Colonic mucosa (tissue), 4 donors: Measurements from ENCODE around the gene ZMPSTE24. TPM values are rescaled to one million over a fixed set of nuclear protein-coding genes. Genes with fewer than 3 reads are reported as not detected.

Source experiments
- DNase-seq: peaks from one replicate; pipeline ENCODE4 v3.0.0-alpha.2; 2020
- H3K27ac ChIP-seq: fragments of 200-600 bp; one replicate; pipeline ENCODE4 v1.8.0; 2021
- H3K27me3 ChIP-seq: fragments of 200-600 bp; one replicate; pipeline ENCODE4 v1.8.0; 2021
- H3K36me3 ChIP-seq: fragments of 200-600 bp; one replicate; pipeline ENCODE4 v1.8.0; 2021
- H3K4me1 ChIP-seq: fragments of 200-600 bp; one replicate; pipeline ENCODE4 v1.8.0; 2021; ENCODE audit warnings: mild to moderate bottlenecking
- H3K4me3 ChIP-seq: fragments of 200-600 bp; one replicate; pipeline ENCODE4 v1.8.0; 2021
- H3K9ac ChIP-seq, 2 donors: one replicate each; pipeline ENCODE4 v1.7.0; 2013; ENCODE audit warnings: control low read depth in 2 of 2, low read depth in 2 of 2, low read length in 2 of 2
- H3K9me3 ChIP-seq: fragments of 200-600 bp; one replicate; pipeline ENCODE4 v1.8.0; 2021
- intact Hi-C: fragments of 100-400 bp; cut with DNase I; formaldehyde crosslinking; loops from one replicate; pipeline ENCODE4 v1.14.1; 2022
- total RNA-seq, 2 donors: library from RNA; stranded (reverse); fragmentation: NEBNext Ultra II Directional in 1 of 2; extraction: Animal tissue kit (Norgen Biotek cat#: 25700) in 1 of 2; gene quantifications; one replicate each; pipeline ENCODE4 v1.2.1, GENCODE V29; 2021
- TF ChIP-seq, protein P1 (sequence below): fragments of 200-600 bp; IDR thresholded peaks from one replicate; pipeline ENCODE4 v1.8.0; 2022; ENCODE audit warnings: antibody characterized with exemption, mild to moderate bottlenecking
- donor health status: healthy.
- donor health status: DM: no; HTN: no; CAD: no.
- donor health status: DM: no; HTN: no; CAD: no.

Gene ZMPSTE24
- total RNA-seq, 2 donors from 2014 or later = 49.7 to 62.8 TPM

DNA sequence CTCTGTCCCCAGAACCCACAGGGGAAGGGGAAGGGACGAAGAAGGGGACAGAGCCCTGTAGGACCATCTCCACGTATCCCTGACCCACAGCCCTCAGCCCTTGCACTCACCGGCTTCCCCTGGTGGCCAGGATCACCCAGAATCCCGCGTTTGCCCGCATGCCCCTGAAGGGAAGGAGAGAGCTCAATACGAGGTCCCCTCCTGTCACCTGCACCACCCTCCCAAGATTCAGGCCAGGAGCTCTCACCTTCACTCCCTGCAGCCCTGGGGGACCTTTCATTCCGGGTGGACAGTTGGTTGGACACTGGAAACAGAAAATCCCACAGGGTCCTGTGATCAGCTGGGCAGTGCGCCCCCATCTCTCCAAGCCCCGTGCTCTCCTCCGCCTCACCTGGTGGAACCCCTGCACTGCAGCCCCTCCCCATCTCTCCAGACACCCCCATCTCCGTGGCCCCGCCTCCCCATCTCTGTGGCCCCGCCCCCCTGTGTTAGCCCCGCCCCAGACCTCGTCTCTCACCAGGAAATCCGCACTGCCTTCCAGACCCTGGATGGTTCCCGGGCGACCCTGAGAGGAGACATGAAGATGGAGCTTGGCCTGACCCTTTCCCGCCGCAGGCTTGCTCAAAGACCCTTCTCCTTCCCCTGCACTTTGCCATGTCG is 53.1 kb downstream of the ZMPSTE24 start:
- no peak overlapping the region for H3K27ac ChIP-seq
- H3K9ac ChIP-seq = no peak overlapping the region
- H3K4me3 ChIP-seq = no peak overlapping the region
- intact Hi-C loops = no loop called here
- peaks cover 7% of the 10 kb centered on the region for H3K27me3 ChIP-seq
- H3K9me3 ChIP-seq = no peaks in the 10 kb centered on the region
- DNase-seq = no peak
- TF ChIP-seq, protein P1, sequence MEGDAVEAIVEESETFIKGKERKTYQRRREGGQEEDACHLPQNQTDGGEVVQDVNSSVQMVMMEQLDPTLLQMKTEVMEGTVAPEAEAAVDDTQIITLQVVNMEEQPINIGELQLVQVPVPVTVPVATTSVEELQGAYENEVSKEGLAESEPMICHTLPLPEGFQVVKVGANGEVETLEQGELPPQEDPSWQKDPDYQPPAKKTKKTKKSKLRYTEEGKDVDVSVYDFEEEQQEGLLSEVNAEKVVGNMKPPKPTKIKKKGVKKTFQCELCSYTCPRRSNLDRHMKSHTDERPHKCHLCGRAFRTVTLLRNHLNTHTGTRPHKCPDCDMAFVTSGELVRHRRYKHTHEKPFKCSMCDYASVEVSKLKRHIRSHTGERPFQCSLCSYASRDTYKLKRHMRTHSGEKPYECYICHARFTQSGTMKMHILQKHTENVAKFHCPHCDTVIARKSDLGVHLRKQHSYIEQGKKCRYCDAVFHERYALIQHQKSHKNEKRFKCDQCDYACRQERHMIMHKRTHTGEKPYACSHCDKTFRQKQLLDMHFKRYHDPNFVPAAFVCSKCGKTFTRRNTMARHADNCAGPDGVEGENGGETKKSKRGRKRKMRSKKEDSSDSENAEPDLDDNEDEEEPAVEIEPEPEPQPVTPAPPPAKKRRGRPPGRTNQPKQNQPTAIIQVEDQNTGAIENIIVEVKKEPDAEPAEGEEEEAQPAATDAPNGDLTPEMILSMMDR = no peak
- H3K36me3 ChIP-seq = no peaks in the 10 kb centered on the region
- H3K4me1 ChIP-seq = peaks cover 11% of the 10 kb centered on the region

DNA sequence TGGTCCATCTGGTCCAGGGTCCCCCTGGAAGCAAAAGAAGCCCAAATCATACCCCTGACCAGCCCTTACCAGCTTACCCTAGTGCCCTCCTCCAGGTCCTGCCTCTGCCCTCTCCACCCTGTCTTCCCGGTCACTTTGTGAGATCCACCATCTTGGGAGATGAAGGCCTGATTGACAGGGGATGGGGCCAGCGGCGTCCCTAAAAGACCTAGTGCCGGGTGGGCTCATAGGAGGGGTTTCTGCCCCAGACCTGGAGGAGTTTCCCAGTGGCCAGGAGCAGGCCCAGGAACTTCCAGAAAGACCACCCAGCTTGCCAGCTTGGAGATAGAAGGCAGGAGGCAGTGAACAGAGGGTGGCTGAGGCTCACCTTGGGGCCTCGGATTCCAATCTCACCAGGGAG is 53.7 kb downstream of the ZMPSTE24 start:
- no peak overlapping the region for H3K27ac ChIP-seq
- H3K4me1 ChIP-seq = peaks cover 14% of the 10 kb centered on the region
- intact Hi-C loops = no loop called here
- no peak overlapping the region for H3K9ac ChIP-seq
- H3K36me3 ChIP-seq = no peaks in the 10 kb centered on the region
- no peak overlapping the region for H3K4me3 ChIP-seq
- peaks cover 13% of the 10 kb centered on the region for H3K27me3 ChIP-seq
- no peak for DNase-seq
- TF ChIP-seq, protein P1 = no peak
- no peaks in the 10 kb centered on the region for H3K9me3 ChIP-seq

DNA sequence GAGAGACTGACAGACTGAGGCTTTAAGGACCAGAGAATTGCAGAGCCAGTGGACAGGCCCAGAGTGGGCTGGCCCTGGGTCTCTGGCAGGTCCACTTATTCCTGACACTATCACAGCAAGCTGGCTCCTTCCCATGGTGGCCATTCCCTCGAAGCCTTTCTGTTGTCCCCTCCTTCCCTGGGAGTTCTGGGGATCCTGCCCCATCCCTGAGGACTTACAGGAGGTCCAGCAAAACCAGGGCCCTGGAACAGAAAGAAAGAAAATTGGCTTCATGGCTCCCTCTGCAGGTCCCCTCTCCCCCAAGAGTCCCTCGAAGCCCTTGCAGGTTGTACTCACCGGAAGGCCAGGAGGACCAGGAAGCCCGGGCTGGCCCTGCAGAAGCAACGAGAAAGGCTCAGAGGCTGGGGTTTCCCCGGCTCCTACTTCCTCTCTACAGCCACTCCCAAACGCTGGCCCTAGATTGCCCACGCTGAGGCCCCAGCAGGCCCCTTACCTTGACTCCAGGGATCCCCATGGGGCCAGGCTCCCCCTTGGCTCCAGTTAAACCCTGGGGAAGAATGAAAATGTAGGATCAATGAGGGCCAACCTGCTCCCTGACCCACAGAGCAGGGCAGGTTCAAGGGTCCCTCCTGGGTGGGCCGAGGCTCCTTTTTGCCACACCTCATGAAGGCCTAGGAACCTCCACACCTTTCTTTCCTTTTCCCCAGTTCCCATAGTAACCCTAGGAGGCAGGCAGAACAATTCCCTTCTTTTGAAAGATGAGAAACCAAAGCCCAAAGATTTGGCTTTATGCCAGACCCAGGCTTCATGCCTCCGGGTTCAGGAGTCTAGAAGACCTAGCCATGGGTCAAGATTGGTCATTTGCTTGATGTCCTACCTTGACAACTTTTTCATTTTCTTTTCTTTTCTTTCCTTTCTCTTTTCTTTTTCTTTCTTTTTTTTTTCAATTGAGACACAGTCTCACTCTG is 54.5 kb downstream of the ZMPSTE24 start:
- DNase-seq = peak; percentile 74
- TF ChIP-seq, protein P1 = no peak
- Histone ChIP-seq H3K4me1 (peaks cover 19% of the 10 kb centered on the region), H3K9me3 (no peaks in the 10 kb centered on the region), H3K36me3 (no peaks in the 10 kb centered on the region), H3K27me3 (peaks cover 21% of the 10 kb centered on the region), H3K4me3 (no peak overlapping the region), H3K27ac (no peak overlapping the region), H3K9ac (peak overlapping the region in 1 of 2 donors; percentile 29)
- intact Hi-C loops = no loop called here

DNA sequence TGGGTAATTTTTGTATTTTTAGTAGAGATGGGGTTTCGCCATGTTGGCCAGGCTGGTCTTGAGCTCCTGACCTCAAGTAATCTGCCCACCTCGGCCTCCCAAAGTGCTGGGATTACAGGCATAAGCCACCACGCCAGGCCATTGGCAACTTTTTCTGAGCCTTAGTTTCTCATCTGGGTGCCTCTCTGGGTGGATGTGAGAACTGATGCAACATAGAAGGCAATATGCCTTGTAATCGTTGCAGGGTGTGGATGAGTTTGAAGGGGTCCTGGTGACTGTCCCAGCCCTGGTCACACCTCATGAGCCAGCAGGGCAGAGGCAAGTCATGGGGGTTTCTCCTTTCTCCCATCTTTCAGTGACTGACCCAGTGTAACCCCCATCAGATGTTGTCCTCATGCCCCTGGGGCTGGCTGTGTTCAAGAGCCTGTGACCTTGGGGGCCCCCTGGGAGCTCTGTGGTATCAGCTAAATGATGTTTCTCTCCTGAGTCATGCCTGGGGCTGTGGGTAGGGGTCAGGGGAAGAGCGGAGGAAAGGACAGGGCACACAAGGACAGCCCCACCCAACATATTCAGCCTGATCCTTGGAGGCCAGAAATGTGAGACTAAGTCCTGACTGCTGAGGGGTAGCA is 55.4 kb downstream of the ZMPSTE24 start:
- TF ChIP-seq, protein P1 = no peak
- Histone ChIP-seq H3K9me3 (no peaks in the 10 kb centered on the region), H3K9ac (no peak overlapping the region), H3K4me1 (peaks cover 19% of the 10 kb centered on the region), H3K27me3 (peaks cover 30% of the 10 kb centered on the region), H3K27ac (no peak overlapping the region), H3K36me3 (no peaks in the 10 kb centered on the region), H3K4me3 (no peak overlapping the region)
- no peak for DNase-seq
- intact Hi-C loops = no loop called here

DNA sequence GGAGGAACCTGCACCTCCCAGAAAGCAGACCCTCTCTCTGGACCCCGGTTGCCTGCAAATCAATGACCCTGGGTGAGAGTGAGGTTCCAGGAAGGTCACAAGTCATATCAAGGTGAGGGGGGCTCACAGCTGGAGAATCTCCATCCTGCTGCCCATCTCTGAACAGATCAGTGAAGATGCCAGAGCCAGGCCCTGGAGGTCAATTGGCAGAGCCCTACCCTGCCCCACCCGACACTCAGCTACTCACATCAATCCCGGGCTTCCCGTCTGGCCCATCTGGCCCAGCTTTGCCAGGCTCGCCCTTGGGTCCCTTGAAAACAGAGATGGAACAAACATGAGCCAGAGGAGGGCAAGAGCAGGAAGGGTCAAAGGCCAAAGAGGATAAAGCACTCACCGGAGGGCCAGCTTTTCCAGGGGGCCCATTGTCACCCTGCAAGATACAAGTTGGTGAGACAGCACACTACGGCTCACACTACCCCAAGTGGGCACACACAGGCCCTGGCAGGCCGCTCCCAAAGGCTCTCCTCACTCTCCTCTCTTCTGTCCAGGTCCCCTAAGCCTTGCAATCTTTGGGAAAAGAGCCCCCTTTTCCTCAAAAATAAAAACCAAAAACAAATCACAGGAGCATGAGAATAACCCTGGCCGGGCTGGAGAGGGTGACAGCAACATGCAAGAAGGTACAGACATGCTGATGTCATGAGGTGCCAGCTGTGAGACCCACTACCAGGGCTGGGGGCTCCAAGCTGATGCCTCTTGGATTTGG is 56.1 kb downstream of the ZMPSTE24 start:
- H3K27me3 ChIP-seq = peaks cover 31% of the 10 kb centered on the region

More for the DNA sequence above, 56.1 kb downstream of the ZMPSTE24 start:
- intact Hi-C loops = no loop called here
- TF ChIP-seq, protein P1 = no peak
- H3K9me3 ChIP-seq = no peaks in the 10 kb centered on the region
- H3K4me3 ChIP-seq = no peak overlapping the region
- peaks cover 19% of the 10 kb centered on the region for H3K4me1 ChIP-seq
- no peak overlapping the region for H3K27ac ChIP-seq
- no peak for DNase-seq
- no peak overlapping the region for H3K9ac ChIP-seq
- no peaks in the 10 kb centered on the region for H3K36me3 ChIP-seq
